HCT116 (cell line): ENCODE results near the gene GDNF. TPM values are rescaled to one million over a fixed set of nuclear protein-coding genes. Genes with fewer than 3 reads are reported as not detected.

Experiments
- ATAC-seq: fragments of 200-7000 bp; cut with Tn5 transposase; 2 replicates; pipeline ENCODE4 v1.9.1; 2020; ENCODE audit warnings: mild to moderate bottlenecking, moderate library complexity
- BruUV-seq: library from RNA; stranded (reverse); fragments of 400-500 nt; replicated peaks from 2 replicates; lab custom pipeline; 2021; lab: Mats Ljungman, UMichigan
- CTCF ChIA-PET: fragments of 300-600 bp; sonication (Branson Sonifier 250); formaldehyde crosslinking; loops from one replicate; lab custom pipeline; 2021; ENCODE audit warnings: antibody characterized with exemption; lab: Charles Lee
- POLR2A ChIA-PET: fragments of 300-600, 350-600 bp; sonication (Branson Sonifier 250); formaldehyde crosslinking; loops from one replicate; lab custom pipeline; 2021; ENCODE audit warnings: antibody characterized with exemption; lab: Charles Lee
- RAD21 ChIA-PET, 2 experiments: fragments of 300-600 bp; sonication (Branson Sonifier 250); formaldehyde crosslinking; loops; one replicate each; lab custom pipeline; 2023; ENCODE audit warnings: low total read pairs in 2 of 2; ENCODE audit not compliant: uncharacterized antibody in 2 of 2, unreplicated experiment in 2 of 2, low non-redundant PET in 1 of 2; lab: Charles Lee
- DNase-seq: peaks from one replicate; pipeline ENCODE4 v3.0.0-alpha.2; 2010; ENCODE audit warnings: low read depth, low spot score
- H2AFZ ChIP-seq: fragments of 200-600 bp; shearing (Covaris generic), sonication (generic); 2 replicates; pipeline ENCODE4 v1.6.1; 2017; ENCODE audit warnings: low read depth, mixed run types, mixed read lengths, antibody characterized with exemption, low read length; ENCODE audit not compliant: poor library complexity, severe bottlenecking
- H3K27ac ChIP-seq: 2 replicates; pipeline ENCODE4 v1.5.1; 2012; ENCODE audit warnings: low read depth, low read length
- H3K27me3 ChIP-seq: fragments of 200-600 bp; sonication (generic); 2 replicates; pipeline ENCODE4 v1.6.1; 2016; ENCODE audit warnings: mixed run types, low read length, mixed read lengths; ENCODE audit not compliant: insufficient read depth
- H3K36me3 ChIP-seq, 2 experiments: fragments of 200-500 bp in 1 of 2; fragments of 200-600 bp in 1 of 2; sonication (Bioruptor generic) in 1 of 2; sonication (generic) in 1 of 2; 2 replicates each; pipeline versions ENCODE4 v1.5.1 to v1.6.1; 2014 to 2016; ENCODE audit warnings: low read length in 2 of 2, inconsistent platforms in 1 of 2, mixed read lengths in 1 of 2, mixed run types in 1 of 2; ENCODE audit not compliant: insufficient read depth in 2 of 2, control insufficient read depth in 1 of 2
- H3K4me1 ChIP-seq, 2 experiments: fragments of 200-600 bp in 1 of 2; sonication (generic) in 1 of 2; 2 replicates each; pipeline versions ENCODE4 v1.5.1 to v1.6.1; 2012 to 2017; ENCODE audit warnings: low read length in 2 of 2, inconsistent platforms in 1 of 2, mild to moderate bottlenecking in 1 of 2, mixed read lengths in 1 of 2, mixed run types in 1 of 2, moderate library complexity in 1 of 2; ENCODE audit not compliant: insufficient read depth in 2 of 2, control insufficient read depth in 1 of 2
- H3K4me2 ChIP-seq: fragments of 200-600 bp; sonication (generic); 2 replicates; pipeline ENCODE4 v1.6.1; 2017; ENCODE audit warnings: mixed run types, low read length, mixed read lengths
- H3K4me3 ChIP-seq, 2 experiments: fragments of 200-600 bp in 1 of 2; sonication (generic) in 1 of 2; replicated peaks in 1 of 2; 2 replicates each; pipeline ENCODE4 v1.5.1; 2011 to 2016; ENCODE audit warnings: low read length in 2 of 2, control low read depth in 1 of 2, low read depth in 1 of 2, mild to moderate bottlenecking in 1 of 2, mixed read lengths in 1 of 2, mixed run types in 1 of 2
- H3K79me2 ChIP-seq: fragments of 200-600 bp; sonication (generic); 2 replicates; pipeline ENCODE4 v1.6.1; 2017; ENCODE audit warnings: mild to moderate bottlenecking, mixed run types, low read length, moderate library complexity, mixed read lengths; ENCODE audit not compliant: insufficient read depth
- H3K9ac ChIP-seq: fragments of 200-600 bp; sonication (generic); 2 replicates; pipeline ENCODE4 v1.6.1; 2016; ENCODE audit warnings: low read length, mixed read lengths
- H3K9me2 ChIP-seq: fragments of 200-600 bp; sonication (generic), shearing (Covaris generic); 2 replicates; pipeline ENCODE4 v1.6.1; 2017; ENCODE audit warnings: mixed run types, mild to moderate bottlenecking, moderate library complexity; ENCODE audit not compliant: insufficient read depth
- H3K9me3 ChIP-seq, 2 experiments: fragments of 200-500 bp in 1 of 2; fragments of 200-600 bp in 1 of 2; sonication (Bioruptor generic) in 1 of 2; sonication (generic) in 1 of 2; 2 replicates each; pipeline ENCODE4 v1.6.1; 2014 to 2017; ENCODE audit warnings: low read length in 2 of 2, mixed read lengths in 2 of 2, inconsistent platforms in 1 of 2, low read depth in 1 of 2, mild to moderate bottlenecking in 1 of 2, mixed run types in 1 of 2, moderate library complexity in 1 of 2; ENCODE audit not compliant: control insufficient read depth in 1 of 2, insufficient read depth in 1 of 2
- H4K20me1 ChIP-seq: fragments of 200-600 bp; sonication (generic), shearing (Covaris generic); 2 replicates; pipeline ENCODE4 v1.6.1; 2017; ENCODE audit warnings: mixed run types, mild to moderate bottlenecking, moderate library complexity; ENCODE audit not compliant: insufficient read depth
- CBX3 ChIP-seq: IDR thresholded peaks from 2 replicates; pipeline ENCODE4 v1.6.1; 2012; ENCODE audit warnings: low read depth
- ELF1 ChIP-seq: IDR thresholded peaks from 2 replicates; pipeline ENCODE4 v1.6.1; 2012; ENCODE audit warnings: low read depth, borderline replicate concordance
- JUND ChIP-seq: IDR thresholded peaks from 2 replicates; pipeline ENCODE4 v1.6.1; 2012
- POLR2A ChIP-seq: IDR thresholded peaks from 2 replicates; pipeline ENCODE4 v1.7.0; 2011; ENCODE audit warnings: borderline replicate concordance; ENCODE audit not compliant: insufficient read depth, insufficient read length; ENCODE audit errors: extremely low read depth
- SRF ChIP-seq: IDR thresholded peaks from 2 replicates; pipeline ENCODE4 v1.6.1; 2012; ENCODE audit warnings: low read depth
- TCF7L2 ChIP-seq: IDR thresholded peaks from 2 replicates; pipeline ENCODE4 v1.7.0; 2011; ENCODE audit warnings: borderline replicate concordance, inconsistent platforms; ENCODE audit not compliant: insufficient read depth, insufficient read length; ENCODE audit errors: extremely low read depth
- YY1 ChIP-seq: IDR thresholded peaks from 2 replicates; pipeline ENCODE4 v1.6.1; 2011; ENCODE audit warnings: low read length, low read depth, moderate library complexity, mild to moderate bottlenecking; ENCODE audit not compliant: insufficient replicate concordance; ENCODE audit errors: extremely low read depth
- ZFX ChIP-seq: fragments of 450-650 bp; IDR thresholded peaks from 2 replicates; pipeline ENCODE4 v1.6.1; 2017
- intact Hi-C: fragments of 100-400 bp; cut with micrococcal nuclease; formaldehyde crosslinking; loops from 2 replicates; pipeline ENCODE4 v1.10.0; 2022
- total RNA-seq: library from RNA; stranded (reverse); gene quantifications from one replicate; pipeline ENCODE4 v1.2.1, GENCODE V29; 2021; ENCODE audit not compliant: unreplicated experiment
- TF ChIP-seq, protein P1 (sequence below), 3 experiments: fragments of 200-600 bp in 1 of 3; sonication (generic) in 1 of 3; IDR thresholded peaks in 2 of 3; conservative IDR thresholded peaks in 1 of 3; 2 replicates each; pipeline ENCODE4 v1.5.1; 2012 to 2017; ENCODE audit warnings: low read depth in 2 of 3, low read length in 2 of 3, antibody characterized with exemption in 1 of 3, borderline replicate concordance in 1 of 3, control low read depth in 1 of 3, mild to moderate bottlenecking in 1 of 3, mixed read lengths in 1 of 3, mixed run types in 1 of 3, moderate library complexity in 1 of 3; ENCODE audit not compliant: insufficient read depth in 1 of 3
- TF ChIP-seq, protein P2 (sequence below): IDR thresholded peaks from 2 replicates; pipeline ENCODE4 v1.6.1; 2012
- TF ChIP-seq, protein P3 (sequence below): IDR thresholded peaks from 2 replicates; pipeline ENCODE4 v1.6.1; 2012

Gene GDNF
- total RNA-seq, 1 experiment from 2014 or later, result not detected

- Histone ChIP-seq H3K79me2 (no peaks in the 10 kb centered on the region), H3K9me3 (no peaks in the 10 kb centered on the region), H3K27ac (no peak overlapping the region), H2AFZ (no peak overlapping the region), H3K36me3 (no peaks in the 10 kb centered on the region), H3K9ac (no peak overlapping the region), H4K20me1 (no peaks in the 10 kb centered on the region), H3K4me2 (no peak overlapping the region), H3K4me1 (no peaks in the 10 kb centered on the region), H3K4me3 (no peak overlapping the region), H3K27me3 (no peaks in the 10 kb centered on the region), H3K9me2 (no peaks in the 10 kb centered on the region)
- intact Hi-C loops, result no loop called here
- POLR2A ChIA-PET, result no interaction called here
- TF ChIP-seq ELF1, result no peak
- TF ChIP-seq, protein P1, sequence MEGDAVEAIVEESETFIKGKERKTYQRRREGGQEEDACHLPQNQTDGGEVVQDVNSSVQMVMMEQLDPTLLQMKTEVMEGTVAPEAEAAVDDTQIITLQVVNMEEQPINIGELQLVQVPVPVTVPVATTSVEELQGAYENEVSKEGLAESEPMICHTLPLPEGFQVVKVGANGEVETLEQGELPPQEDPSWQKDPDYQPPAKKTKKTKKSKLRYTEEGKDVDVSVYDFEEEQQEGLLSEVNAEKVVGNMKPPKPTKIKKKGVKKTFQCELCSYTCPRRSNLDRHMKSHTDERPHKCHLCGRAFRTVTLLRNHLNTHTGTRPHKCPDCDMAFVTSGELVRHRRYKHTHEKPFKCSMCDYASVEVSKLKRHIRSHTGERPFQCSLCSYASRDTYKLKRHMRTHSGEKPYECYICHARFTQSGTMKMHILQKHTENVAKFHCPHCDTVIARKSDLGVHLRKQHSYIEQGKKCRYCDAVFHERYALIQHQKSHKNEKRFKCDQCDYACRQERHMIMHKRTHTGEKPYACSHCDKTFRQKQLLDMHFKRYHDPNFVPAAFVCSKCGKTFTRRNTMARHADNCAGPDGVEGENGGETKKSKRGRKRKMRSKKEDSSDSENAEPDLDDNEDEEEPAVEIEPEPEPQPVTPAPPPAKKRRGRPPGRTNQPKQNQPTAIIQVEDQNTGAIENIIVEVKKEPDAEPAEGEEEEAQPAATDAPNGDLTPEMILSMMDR (IDR thresholded peaks at IDR 0.05 in 2 of 3, conservative IDR thresholded peaks at IDR 0.05 in 1 of 3; ENCODE audit: borderline replicate concordance in 1 of 3, insufficient read depth in 1 of 3, low read depth in 2 of 3, low read length in 2 of 3), result no peak
- TF ChIP-seq CBX3, result no peak
- no peak for TF ChIP-seq POLR2A
- TF ChIP-seq, protein P2, sequence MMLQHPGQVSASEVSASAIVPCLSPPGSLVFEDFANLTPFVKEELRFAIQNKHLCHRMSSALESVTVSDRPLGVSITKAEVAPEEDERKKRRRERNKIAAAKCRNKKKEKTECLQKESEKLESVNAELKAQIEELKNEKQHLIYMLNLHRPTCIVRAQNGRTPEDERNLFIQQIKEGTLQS, result no peak
- TF ChIP-seq, protein P3, sequence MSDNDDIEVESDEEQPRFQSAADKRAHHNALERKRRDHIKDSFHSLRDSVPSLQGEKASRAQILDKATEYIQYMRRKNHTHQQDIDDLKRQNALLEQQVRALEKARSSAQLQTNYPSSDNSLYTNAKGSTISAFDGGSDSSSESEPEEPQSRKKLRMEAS, result no peak
- no peak for TF ChIP-seq JUND
- no peak for TF ChIP-seq TCF7L2
- no peak for TF ChIP-seq SRF
- TF ChIP-seq YY1, result no peak
- no peak for TF ChIP-seq ZFX
- DNase-seq (no peak), ATAC-seq (no peak)
- CTCF ChIA-PET, result no interaction called here
- BruUV-seq, result no TSS peak
- RAD21 ChIA-PET, result interaction anchor here in 1 of 2 experiments (0.7 kb wide), 1 partner anchor 383 kb away, joined by 4 read pairs; no protein-coding TSS in a partner anchor
These were observed 28.0 kb downstream of the GDNF start for GRCh38 chr5:37811866-37812265.
